Thoracic aorta (tissue), 2 donors: ENCODE results near the gene KCNK13. TPM values are rescaled to one million over a fixed set of nuclear protein-coding genes. Genes with fewer than 3 reads are reported as not detected.
A peak's percentile ranks its signal among the peaks of the same experiment; 100 is the strongest.
"Not testable (repeated sequence)": the region's sequence is repeated elsewhere in the genome, so short reads cannot be mapped to it uniquely, and the experiment has no call there.

ENCODE experiments used
- ATAC-seq: fragments of 150-250 bp; one replicate; pipeline ENCODE4 v1.8.0; 2017; ENCODE audit warnings: low read depth; ENCODE audit not compliant: insufficient number of reproducible peaks, low FRiP score
- DNase-seq: peaks from one replicate; pipeline ENCODE4 v3.0.0-alpha.2; 2020; ENCODE audit warnings: low spot score
- H3K27ac ChIP-seq, 2 donors: fragments of 200-600 bp; sonication (generic); 1 replicate in 1 of 2; 2 replicates in 1 of 2; pipeline ENCODE4 v1.5.1; 2016; ENCODE audit warnings: mild to moderate bottlenecking in 2 of 2, moderate library complexity in 2 of 2
- H3K27me3 ChIP-seq: fragments of 200-600 bp; sonication (generic); replicated peaks from 2 replicates; pipeline ENCODE4 v1.6.0; 2016; ENCODE audit warnings: mild to moderate bottlenecking; ENCODE audit not compliant: insufficient read depth
- H3K36me3 ChIP-seq: fragments of 200-600 bp; sonication (generic); one replicate; pipeline ENCODE4 v1.5.1; 2016
- H3K4me1 ChIP-seq, 2 donors: fragments of 200-600 bp; sonication (generic); 1 replicate in 1 of 2; 2 replicates in 1 of 2; pipeline versions ENCODE4 v1.5.1 to v1.6.0; 2016; ENCODE audit warnings: low read depth in 2 of 2, mild to moderate bottlenecking in 1 of 2; ENCODE audit not compliant: control insufficient read depth in 1 of 2
- H3K4me3 ChIP-seq: fragments of 200-600 bp; sonication (generic); 2 replicates; pipeline ENCODE4 v1.5.1; 2016; ENCODE audit warnings: mild to moderate bottlenecking
- H3K9me3 ChIP-seq: fragments of 200-600 bp; sonication (generic); 2 replicates; pipeline ENCODE4 v1.5.1; 2016
- CTCF ChIP-seq: fragments of 200-600 bp; sonication (generic); IDR thresholded peaks from one replicate; pipeline ENCODE4 v1.5.1; 2019; ENCODE audit warnings: antibody characterized with exemption
- total RNA-seq, 2 donors: library from RNA; depleted of rRNA; stranded (reverse); fragments of >200 nt; gene quantifications; one replicate each; pipeline versions ENCODE4 v1.1.0 to v1.2.3, GENCODE V29; 2016

The KCNK13 gene
- total RNA-seq, 2 donors from 2014 or later: 0.14 to 0.92 TPM

- DNase-seq (no peak), ATAC-seq (no peak)
- H3K36me3 ChIP-seq: no peaks in the 10 kb centered on the region
- no peak overlapping the region for H3K27ac ChIP-seq
- no peak overlapping the region for H3K4me3 ChIP-seq
- no peaks in the 10 kb centered on the region for H3K9me3 ChIP-seq
- H3K27me3 ChIP-seq: no peaks in the 10 kb centered on the region
- H3K4me1 ChIP-seq: no peaks in the 10 kb centered on the region
- TF ChIP-seq CTCF: no peak
Observed at GRCh38 chr14:90079576-90079975, 17.8 kb downstream of the KCNK13 start.

GRCh38 chr14:90087433-90087832 is 25.6 kb downstream of the KCNK13 start:
- no peak overlapping the region for H3K27ac ChIP-seq
- no peak overlapping the region for H3K4me3 ChIP-seq
- no peaks in the 10 kb centered on the region for H3K36me3 ChIP-seq
- peak; percentile 55 for ATAC-seq
- peaks cover 0 to 3% of the 10 kb centered on the region in 2 donors for H3K4me1 ChIP-seq
- H3K9me3 ChIP-seq: no peaks in the 10 kb centered on the region
- H3K27me3 ChIP-seq: no peaks in the 10 kb centered on the region
- TF ChIP-seq CTCF: no peak
- peak; percentile 9 for DNase-seq

GRCh38 chr14:90088176-90088575 is 26.4 kb downstream of the KCNK13 start:
- no peak for TF ChIP-seq CTCF
- H3K4me3 ChIP-seq: no peak overlapping the region
- DNase-seq: no peak
- peaks cover 0 to 3% of the 10 kb centered on the region in 2 donors for H3K4me1 ChIP-seq
- no peaks in the 10 kb centered on the region for H3K27me3 ChIP-seq
- H3K36me3 ChIP-seq: no peaks in the 10 kb centered on the region
- H3K9me3 ChIP-seq: no peaks in the 10 kb centered on the region
- ATAC-seq: no peak
- H3K27ac ChIP-seq: no peak overlapping the region

- not testable (repeated sequence) for DNase-seq, H3K27ac ChIP-seq, H3K27me3 ChIP-seq, H3K4me1 ChIP-seq, ATAC-seq, H3K36me3 ChIP-seq, H3K9me3 ChIP-seq, H3K4me3 ChIP-seq
Observed at GRCh38 chr14:90089486-90089885, 27.7 kb downstream of the KCNK13 start.

GRCh38 chr14:90091393-90091792 is 29.6 kb downstream of the KCNK13 start:
- no peak for ATAC-seq
- no peaks in the 10 kb centered on the region for H3K27me3 ChIP-seq

More at GRCh38 chr14:90091393-90091792, 29.6 kb downstream of the KCNK13 start:
- peaks cover 0 to 3% of the 10 kb centered on the region in 2 donors for H3K4me1 ChIP-seq
- TF ChIP-seq CTCF: no peak
- H3K27ac ChIP-seq: no peak overlapping the region
- H3K4me3 ChIP-seq: no peak overlapping the region
- H3K36me3 ChIP-seq: no peaks in the 10 kb centered on the region
- no peaks in the 10 kb centered on the region for H3K9me3 ChIP-seq
- DNase-seq: no peak
